GM13977 (cell line): Measurements from ENCODE around the gene RPL18A.
A peak's percentile ranks its signal among the peaks of the same experiment; 100 is the strongest.

ENCODE experiments used
- DNase-seq: peaks from one replicate; pipeline ENCODE4 v3.0.0; 2012; ENCODE audit warnings: low spot score
- in situ Hi-C: fragments of 300-500 bp; cut with MboI; formaldehyde crosslinking; loops from one replicate; pipeline ENCODE4 v1.12.0; 2022; ENCODE audit warnings: low sequenced_read_pairs, low pct_unique_long_range_greater_than_20kb, mixed read lengths, inconsistent platforms; ENCODE audit not compliant: unreplicated experiment
- TF ChIP-seq, protein P1 (sequence below): IDR thresholded peaks from 2 replicates; pipeline ENCODE4 v1.5.1; 2012; ENCODE audit warnings: mild to moderate bottlenecking, control low read depth; ENCODE audit not compliant: insufficient read depth; ENCODE audit errors: extremely low read depth, missing control alignments

Gene RPL18A

DNA sequence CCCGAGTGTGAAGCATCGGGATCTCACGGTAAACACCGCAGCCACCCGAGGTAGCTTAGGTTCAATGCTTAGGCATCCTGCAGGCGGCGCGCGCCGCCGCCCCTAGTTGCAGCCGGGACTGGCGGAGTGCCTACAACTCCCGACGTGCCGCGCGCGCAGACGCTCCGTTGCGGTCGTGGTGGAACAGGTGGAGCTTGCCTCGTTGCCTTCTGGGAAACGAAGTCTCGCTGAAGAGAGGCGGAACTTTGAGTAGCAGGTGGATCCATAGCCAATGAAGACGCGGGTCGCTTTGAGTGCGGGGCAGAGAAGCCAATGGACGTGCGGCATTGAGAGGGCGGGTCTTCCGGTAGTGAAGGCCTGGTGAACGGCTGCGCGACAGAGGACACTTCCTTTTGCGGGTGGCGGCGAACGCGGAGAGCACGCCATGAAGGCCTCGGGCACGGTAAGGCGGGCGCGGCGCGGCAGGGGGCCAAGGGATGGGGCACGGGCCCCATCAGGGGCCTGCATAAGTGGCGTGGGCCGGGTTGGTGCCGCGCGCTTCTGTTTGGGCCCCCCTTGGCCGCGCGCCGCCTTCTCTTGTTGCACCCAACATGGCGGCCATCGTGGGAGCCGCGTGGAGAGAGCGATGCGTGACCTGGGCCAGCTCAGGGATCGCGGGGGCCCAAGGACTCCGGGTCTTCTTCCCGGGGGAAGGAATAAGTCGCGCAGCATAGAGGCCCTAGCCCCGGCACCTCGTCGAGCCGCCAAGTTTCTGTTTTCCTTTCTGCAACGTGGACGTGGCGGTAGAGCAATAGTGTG, at the start of gene RPL18A:
RPL18A (plus strand) TSS at position 378 of the 798 bp plus-strand sequence; CDS start at position 425, 47 bp downstream.
- peak; percentile 98 for DNase-seq
- in situ Hi-C loops = loop anchor here (10.0 kb wide), 1 partner anchor 165 kb away; no protein-coding TSS in a partner anchor
- TF ChIP-seq, protein P1, sequence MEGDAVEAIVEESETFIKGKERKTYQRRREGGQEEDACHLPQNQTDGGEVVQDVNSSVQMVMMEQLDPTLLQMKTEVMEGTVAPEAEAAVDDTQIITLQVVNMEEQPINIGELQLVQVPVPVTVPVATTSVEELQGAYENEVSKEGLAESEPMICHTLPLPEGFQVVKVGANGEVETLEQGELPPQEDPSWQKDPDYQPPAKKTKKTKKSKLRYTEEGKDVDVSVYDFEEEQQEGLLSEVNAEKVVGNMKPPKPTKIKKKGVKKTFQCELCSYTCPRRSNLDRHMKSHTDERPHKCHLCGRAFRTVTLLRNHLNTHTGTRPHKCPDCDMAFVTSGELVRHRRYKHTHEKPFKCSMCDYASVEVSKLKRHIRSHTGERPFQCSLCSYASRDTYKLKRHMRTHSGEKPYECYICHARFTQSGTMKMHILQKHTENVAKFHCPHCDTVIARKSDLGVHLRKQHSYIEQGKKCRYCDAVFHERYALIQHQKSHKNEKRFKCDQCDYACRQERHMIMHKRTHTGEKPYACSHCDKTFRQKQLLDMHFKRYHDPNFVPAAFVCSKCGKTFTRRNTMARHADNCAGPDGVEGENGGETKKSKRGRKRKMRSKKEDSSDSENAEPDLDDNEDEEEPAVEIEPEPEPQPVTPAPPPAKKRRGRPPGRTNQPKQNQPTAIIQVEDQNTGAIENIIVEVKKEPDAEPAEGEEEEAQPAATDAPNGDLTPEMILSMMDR = peak; percentile 93

DNA sequence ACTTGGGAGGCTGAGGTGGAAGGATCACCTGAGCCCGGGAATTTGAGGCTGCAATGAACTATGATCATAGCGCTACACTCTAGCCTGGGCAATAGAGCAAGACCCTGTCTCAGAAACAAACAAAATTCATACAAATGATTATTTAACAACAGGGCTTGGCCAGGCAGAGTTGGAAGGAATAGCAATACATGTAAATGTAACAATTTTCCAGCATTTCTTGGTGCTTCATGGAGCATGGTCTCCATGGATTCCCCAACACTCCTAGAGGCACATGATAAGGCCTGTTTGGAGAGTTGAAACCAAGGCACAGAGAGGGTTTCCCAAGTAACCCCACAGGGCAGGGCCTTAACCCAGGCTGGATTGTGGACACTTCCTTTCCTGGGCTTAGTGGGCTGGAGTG, 48.6 kb upstream of the RPL18A start:
- in situ Hi-C loops = no loop called here
- TF ChIP-seq, protein P1 = no peak
- DNase-seq = no peak

DNA sequence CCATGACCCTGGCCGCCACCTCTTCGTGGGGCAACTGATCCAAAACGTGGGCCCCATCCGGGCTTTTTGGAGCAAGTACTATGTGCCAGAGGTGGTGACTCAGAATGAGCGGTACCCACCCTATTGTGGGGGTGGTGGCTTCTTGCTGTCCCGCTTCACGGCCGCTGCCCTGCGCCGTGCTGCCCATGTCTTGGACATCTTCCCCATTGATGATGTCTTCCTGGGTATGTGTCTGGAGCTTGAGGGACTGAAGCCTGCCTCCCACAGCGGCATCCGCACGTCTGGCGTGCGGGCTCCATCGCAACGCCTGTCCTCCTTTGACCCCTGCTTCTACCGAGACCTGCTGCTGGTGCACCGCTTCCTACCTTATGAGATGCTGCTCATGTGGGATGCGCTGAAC, 48.0 kb upstream of the RPL18A start:
- TF ChIP-seq, protein P1 = no peak
- no peak for DNase-seq
- in situ Hi-C loops = no loop called here

DNA sequence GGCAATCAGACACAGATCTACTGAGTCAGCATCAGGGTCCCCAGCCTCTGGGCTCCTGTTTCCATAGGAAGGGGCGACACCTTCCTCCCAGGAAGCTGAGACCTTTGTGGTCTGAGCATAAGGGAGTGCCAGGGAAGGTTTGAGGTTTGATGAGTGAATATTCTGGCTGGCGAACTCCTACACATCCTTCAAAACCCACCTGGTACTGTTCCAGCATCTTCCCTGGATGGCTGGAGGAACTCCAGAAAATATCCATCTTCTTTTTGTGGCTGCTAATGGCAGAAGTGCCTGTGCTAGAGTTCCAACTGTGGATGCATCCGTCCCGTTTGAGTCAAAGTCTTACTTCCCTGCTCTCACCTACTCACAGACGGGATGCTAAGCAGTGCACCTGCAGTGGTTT, 47.6 kb upstream of the RPL18A start:
- DNase-seq = no peak
- TF ChIP-seq, protein P1 = no peak
- in situ Hi-C loops = no loop called here

DNA sequence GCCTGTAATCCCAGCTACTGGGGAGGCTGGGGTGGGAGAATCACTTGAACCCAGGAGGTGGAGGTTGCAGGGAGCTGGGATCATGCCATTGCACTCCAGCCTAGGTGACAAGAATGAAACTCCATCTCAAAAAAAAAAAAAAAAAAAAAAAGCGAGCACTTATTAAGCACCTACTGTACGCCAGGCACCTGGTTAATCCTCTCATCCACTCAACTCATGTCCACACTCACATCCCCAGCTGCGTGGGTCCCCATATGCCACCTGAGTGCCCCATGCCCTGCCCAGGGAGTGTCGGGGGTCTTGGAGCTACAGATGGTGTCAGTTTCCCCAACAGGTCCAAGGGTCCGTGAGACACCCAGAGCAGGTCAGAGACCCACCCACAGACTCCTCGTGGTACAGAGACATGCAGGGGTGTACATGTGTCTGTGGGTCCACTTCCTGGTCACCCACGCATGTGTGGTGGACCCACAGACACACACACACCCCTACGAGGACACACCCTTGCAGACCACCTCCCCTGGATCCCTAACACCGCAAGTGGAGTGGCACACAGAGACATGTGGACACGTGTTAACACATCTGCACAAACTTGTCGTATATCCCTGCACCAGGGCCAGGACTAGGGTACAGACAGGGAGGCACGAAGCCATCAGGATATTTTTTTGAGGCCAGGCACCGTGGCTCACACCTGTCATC, 41.9 kb upstream of the RPL18A start:
- in situ Hi-C loops = no loop called here
- no peak for DNase-seq
- TF ChIP-seq, protein P1 = no peak

DNA sequence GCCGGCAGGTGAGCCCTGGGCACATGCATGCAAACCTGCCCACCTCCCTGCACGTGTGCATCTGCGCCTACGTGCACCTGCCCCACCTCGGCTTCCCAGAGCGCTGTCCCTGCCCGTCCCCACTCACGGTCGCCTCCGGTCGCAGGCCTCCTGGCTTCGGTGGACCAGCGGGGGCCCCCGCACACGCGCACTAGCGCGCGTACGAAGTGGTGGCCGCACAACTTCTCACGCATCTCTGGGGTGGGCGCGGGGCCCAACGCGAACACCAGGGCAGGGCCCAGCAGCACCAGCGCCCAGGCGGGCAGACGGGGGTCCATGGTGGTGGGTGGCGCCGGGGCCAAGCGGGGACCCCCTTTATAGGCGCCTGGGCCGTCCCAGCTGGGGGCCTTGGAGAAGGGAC, 38.5 kb upstream of the RPL18A start, which contains the start of gene INSL3:
INSL3 (minus strand) TSS at position 330 of the 400 bp plus-strand sequence; CDS start at position 317, 13 bp downstream.
- TF ChIP-seq, protein P1 = no peak
- no peak for DNase-seq
- in situ Hi-C loops = no loop called here
